Dermis microvascular lymphatic vessel endothelial cell (primary cell): ENCODE results near the gene FAM240B. TPM values are rescaled to one million over a fixed set of nuclear protein-coding genes. Genes with fewer than 3 reads are reported as not detected.

Source experiments
- DNase-seq, 2 donors: peaks; one replicate each; pipeline versions ENCODE4 v3.0.0 to v3.0.0-alpha.2; 2010; ENCODE audit warnings: low read depth in 2 of 2
- total RNA-seq: library from RNA; depleted of rRNA; stranded (reverse); fragments of >200 nt; gene quantifications from 2 replicates; pipeline ENCODE4 v1.2.1, GENCODE V29; 2014

FAM240B gene
- total RNA-seq = not detected in 2 replicates

- no peak for DNase-seq
Observed at GRCh38 chr9:38720083-38720745, at the start of gene FAM240B. Gene FAM240B, minus strand, starts transcription at chr9:38720133. Its CDS starts 16,134 bp downstream, at chr9:38703999.

- DNase-seq = no peak
Observed at GRCh38 chr9:38768351-38768761, 48.4 kb upstream of the FAM240B start.

- DNase-seq = no peak
Observed at GRCh38 chr9:38765101-38765500, 45.2 kb upstream of the FAM240B start.

GRCh38 chr9:38761999-38762398 lies 42.1 kb upstream of the FAM240B start:
- DNase-seq = no peak

GRCh38 chr9:38761339-38761738 lies 41.4 kb upstream of the FAM240B start:
- DNase-seq = no peak

- no peak for DNase-seq
Observed at GRCh38 chr9:38756702-38757101, 36.8 kb upstream of the FAM240B start.

GRCh38 chr9:38747941-38748340 lies 28.0 kb upstream of the FAM240B start:
- no peak for DNase-seq

GRCh38 chr9:38747067-38747466 lies 27.1 kb upstream of the FAM240B start:
- no peak for DNase-seq

GRCh38 chr9:38746303-38746702 lies 26.4 kb upstream of the FAM240B start:
- DNase-seq = no peak

GRCh38 chr9:38744484-38744883 lies 24.6 kb upstream of the FAM240B start:
- no peak for DNase-seq

- no peak for DNase-seq
Observed at GRCh38 chr9:38737246-38737645, 17.3 kb upstream of the FAM240B start.

GRCh38 chr9:38734831-38735230 lies 14.9 kb upstream of the FAM240B start:
- no peak for DNase-seq

GRCh38 chr9:38733503-38733902 lies 13.6 kb upstream of the FAM240B start:
- no peak for DNase-seq

- no peak for DNase-seq
Observed at GRCh38 chr9:38732885-38733284, 13.0 kb upstream of the FAM240B start.

GRCh38 chr9:38727497-38728001 lies 7.6 kb upstream of the FAM240B start:
- peak; percentile 5 to 52 for DNase-seq

- no peak for DNase-seq
Observed at GRCh38 chr9:38724754-38725153, 4.8 kb upstream of the FAM240B start.

GRCh38 chr9:38718148-38718547 lies 1.8 kb downstream of the FAM240B start:
- DNase-seq = no peak

- DNase-seq = no peak
Observed at GRCh38 chr9:38715684-38716083, 4.2 kb downstream of the FAM240B start.

GRCh38 chr9:38713426-38713825 lies 6.5 kb downstream of the FAM240B start:
- DNase-seq = no peak

GRCh38 chr9:38708759-38709158 lies 11.2 kb downstream of the FAM240B start:
- no peak for DNase-seq

GRCh38 chr9:38707885-38708637 lies 11.9 kb downstream of the FAM240B start:
- no peak for DNase-seq

- no peak for DNase-seq
Observed at GRCh38 chr9:38706493-38706892, 13.4 kb downstream of the FAM240B start.

GRCh38 chr9:38705917-38706316 lies 14.0 kb downstream of the FAM240B start:
- DNase-seq = no peak
